Measurements from ENCODE around the gene NT5C3B. TPM values are rescaled to one million over a fixed set of nuclear protein-coding genes. Genes with fewer than 3 reads are reported as not detected.

Gene NT5C3B
- total RNA-seq, 2 donors from 2014 or later = 62.1 to 69.7 TPM

- no peaks in the 10 kb centered on the region for H3K9me3 ChIP-seq
- H3K27me3 ChIP-seq (replicated peaks; ENCODE audit: insufficient read depth) = no peaks in the 10 kb centered on the region
- peak; percentile 41 for DNase-seq (ENCODE audit: low spot score)
- no peak for TF ChIP-seq CTCF (IDR thresholded peaks at IDR 0.05)
- H3K27ac ChIP-seq = peak within 1 kb of the TSS; percentile 64 to 78
- ATAC-seq (ENCODE audit: insufficient number of reproducible peaks, low FRiP score, low read depth) = peak; percentile 25
- peak within 1 kb of the TSS; percentile 93 for H3K4me3 ChIP-seq
- H3K4me1 ChIP-seq (ENCODE audit: control insufficient read depth in 1 of 2, low read depth in 2 of 2) = peaks cover 8 to 31% of the 10 kb centered on the region in 2 donors
- H3K36me3 ChIP-seq = no peaks in the 10 kb centered on the region
Observed at GRCh38 chr17:41812381-41813151, 23.5 kb downstream of the NT5C3B start, which contains the start of gene FKBP10. Gene FKBP10, plus strand, starts transcription at chr17:41813004. Its CDS starts 31 bp downstream, at chr17:41813035.

- H3K4me3 ChIP-seq = peak within 1 kb of the TSS; percentile 93
- DNase-seq (ENCODE audit: low spot score) = no peak
- ATAC-seq (ENCODE audit: insufficient number of reproducible peaks, low FRiP score, low read depth) = peak; percentile 46
- H3K27ac ChIP-seq = peak within 1 kb of the TSS; percentile 64 to 78
- no peaks in the 10 kb centered on the region for H3K9me3 ChIP-seq
- H3K36me3 ChIP-seq = no peaks in the 10 kb centered on the region
- H3K27me3 ChIP-seq (replicated peaks; ENCODE audit: insufficient read depth) = no peaks in the 10 kb centered on the region
- peak; percentile 61 for TF ChIP-seq CTCF (IDR thresholded peaks at IDR 0.05)
- peaks cover 8 to 31% of the 10 kb centered on the region in 2 donors for H3K4me1 ChIP-seq (ENCODE audit: control insufficient read depth in 1 of 2, low read depth in 2 of 2)
Observed at GRCh38 chr17:41811549-41812380, 24.3 kb downstream of the NT5C3B start, which contains the start of gene P3H4. Gene P3H4, minus strand, starts transcription at chr17:41811949. Its CDS starts 34 bp downstream, at chr17:41811915.

GRCh38 chr17:41810659-41811548 lies 25.1 kb downstream of the NT5C3B start:
- peak overlapping the region; percentile 64 to 78 for H3K27ac ChIP-seq
- no peak for TF ChIP-seq CTCF (IDR thresholded peaks at IDR 0.05)
- DNase-seq (ENCODE audit: low spot score) (no peak), ATAC-seq (ENCODE audit: insufficient number of reproducible peaks, low FRiP score, low read depth) (no peak)
- H3K4me3 ChIP-seq = peak overlapping the region; percentile 93
- no peaks in the 10 kb centered on the region for H3K9me3 ChIP-seq
- H3K27me3 ChIP-seq (replicated peaks; ENCODE audit: insufficient read depth) = no peaks in the 10 kb centered on the region
- H3K4me1 ChIP-seq (ENCODE audit: control insufficient read depth in 1 of 2, low read depth in 2 of 2) = peaks cover 8 to 31% of the 10 kb centered on the region in 2 donors
- no peaks in the 10 kb centered on the region for H3K36me3 ChIP-seq

GRCh38 chr17:41806685-41807445 lies 29.2 kb downstream of the NT5C3B start:
- H3K36me3 ChIP-seq = no peaks in the 10 kb centered on the region
- no peak overlapping the region for H3K4me3 ChIP-seq
- no peak for DNase-seq (ENCODE audit: low spot score)
- no peak overlapping the region for H3K27ac ChIP-seq
- no peaks in the 10 kb centered on the region for H3K9me3 ChIP-seq
- no peak for TF ChIP-seq CTCF (IDR thresholded peaks at IDR 0.05)
- no peak for ATAC-seq (ENCODE audit: insufficient number of reproducible peaks, low FRiP score, low read depth)
- H3K4me1 ChIP-seq (ENCODE audit: control insufficient read depth in 1 of 2, low read depth in 2 of 2) = peaks cover 8 to 21% of the 10 kb centered on the region in 2 donors
- H3K27me3 ChIP-seq (replicated peaks; ENCODE audit: insufficient read depth) = no peaks in the 10 kb centered on the region
